T-helper 2 cell (primary cell): ENCODE data around the gene LY6G6F.
A peak's percentile ranks its signal among the peaks of the same experiment; 100 is the strongest.

Experiments used
- DNase-seq, 5 experiments: peaks; one replicate each; pipeline versions ENCODE4 v3.0.0 to v3.0.0-alpha.2; 2012 to 2022

Gene LY6G6F

GRCh38 chr6:31727034-31727716, 20.5 kb downstream of the LY6G6F start:
- no peak for DNase-seq

GRCh38 chr6:31727717-31728671, 21.3 kb downstream of the LY6G6F start:
- no peak for DNase-seq

- DNase-seq: no peak
Observed at GRCh38 chr6:31728767-31729514, 22.3 kb downstream of the LY6G6F start, which contains the start of gene DDAH2. Gene DDAH2, minus strand, starts transcription at chr6:31729299. Its CDS starts 138 bp downstream, at chr6:31729161.

- DNase-seq: peak; percentile 58 to 84 (median 67)
Observed at GRCh38 chr6:31729515-31729978, 22.9 kb downstream of the LY6G6F start.

- DNase-seq: peak; percentile 28 to 76 (median 63)
Observed at GRCh38 chr6:31729979-31730630, 23.4 kb downstream of the LY6G6F start.

GRCh38 chr6:31730631-31731086, 24.0 kb downstream of the LY6G6F start:
- DNase-seq: no peak

GRCh38 chr6:31732029-31732428, 25.4 kb downstream of the LY6G6F start:
- DNase-seq: no peak

- DNase-seq: no peak
Observed at GRCh38 chr6:31733734-31734133, 27.1 kb downstream of the LY6G6F start.

GRCh38 chr6:31734247-31734820, 27.7 kb downstream of the LY6G6F start:
- no peak for DNase-seq

GRCh38 chr6:31734821-31735406, 28.2 kb downstream of the LY6G6F start:
- DNase-seq: peak in 4 of 5 experiments; percentile 29 to 83 (median 46)

- DNase-seq: peak; percentile 53 to 89 (median 66)
Observed at GRCh38 chr6:31736021-31736767, 29.5 kb downstream of the LY6G6F start, which contains the start of gene CLIC1. Gene CLIC1, minus strand, starts transcription at chr6:31736530. Its CDS starts 230 bp downstream, at chr6:31736300.

- no peak for DNase-seq
Observed at GRCh38 chr6:31736768-31737314, 30.2 kb downstream of the LY6G6F start.

- DNase-seq: peak in 1 of 5 experiments; percentile 35
Observed at GRCh38 chr6:31737315-31737990, 30.8 kb downstream of the LY6G6F start.

- DNase-seq: peak in 4 of 5 experiments; percentile 30 to 95 (median 70)
Observed at GRCh38 chr6:31737991-31738979, 31.6 kb downstream of the LY6G6F start.

- DNase-seq: peak; percentile 91 to 99 (median 92)
Observed at GRCh38 chr6:31739639-31740396, 33.2 kb downstream of the LY6G6F start, which contains the start of gene MSH5. Gene MSH5, plus strand, starts transcription at chr6:31740005. Its CDS starts 462 bp downstream, at chr6:31740467.

GRCh38 chr6:31740397-31741223, 33.9 kb downstream of the LY6G6F start:
- peak in 1 of 5 experiments; percentile 24 for DNase-seq
